Central memory CD4-positive, alpha-beta T cell (primary cell): ENCODE results near the gene ARHGAP32.
"Not testable (repeated sequence)": the region's sequence is repeated elsewhere in the genome, so short reads cannot be mapped to it uniquely, and the experiment has no call there.

Experiments
- DNase-seq: peaks from one replicate; pipeline ENCODE4 v3.0.0; 2022

The ARHGAP32 gene

GRCh38 chr11:129195682-129196081 is 3.6 kb upstream of the ARHGAP32 start:
- DNase-seq: no peak

- DNase-seq: no peak
Measured at GRCh38 chr11:129191649-129192048, 476 bp downstream of the ARHGAP32 start.

- DNase-seq: no peak
Measured at GRCh38 chr11:129190087-129190486, 2.0 kb downstream of the ARHGAP32 start.

GRCh38 chr11:129189646-129190045 is 2.5 kb downstream of the ARHGAP32 start:
- DNase-seq: no peak

GRCh38 chr11:129185082-129185481 is 7.0 kb downstream of the ARHGAP32 start:
- DNase-seq: not testable (repeated sequence)

- DNase-seq: no peak
Measured at GRCh38 chr11:129184581-129184980, 7.5 kb downstream of the ARHGAP32 start.

GRCh38 chr11:129167315-129167714 is 24.8 kb downstream of the ARHGAP32 start:
- DNase-seq: no peak

GRCh38 chr11:129163714-129164164 is 28.4 kb downstream of the ARHGAP32 start:
- DNase-seq: no peak

- DNase-seq: not testable (repeated sequence)
Measured at GRCh38 chr11:129157080-129157479, 35.0 kb downstream of the ARHGAP32 start.

- DNase-seq: no peak
Measured at GRCh38 chr11:129155745-129156144, 36.4 kb downstream of the ARHGAP32 start.

GRCh38 chr11:129148487-129148886 is 43.6 kb downstream of the ARHGAP32 start:
- no peak for DNase-seq

- no peak for DNase-seq
Measured at GRCh38 chr11:129146191-129146590, 45.9 kb downstream of the ARHGAP32 start.

GRCh38 chr11:129145276-129145675 is 46.8 kb downstream of the ARHGAP32 start:
- DNase-seq: no peak

- DNase-seq: no peak
Measured at GRCh38 chr11:129144256-129144655, 47.9 kb downstream of the ARHGAP32 start.

- DNase-seq: no peak
Measured at GRCh38 chr11:129143335-129143734, 48.8 kb downstream of the ARHGAP32 start.

GRCh38 chr11:129141748-129142523 is 50.2 kb downstream of the ARHGAP32 start:
- no peak for DNase-seq

GRCh38 chr11:129131316-129131715 is 60.8 kb downstream of the ARHGAP32 start:
- no peak for DNase-seq

GRCh38 chr11:129128881-129129620 is 63.1 kb downstream of the ARHGAP32 start:
- not testable (repeated sequence) for DNase-seq

GRCh38 chr11:129119036-129119435 is 73.1 kb downstream of the ARHGAP32 start:
- no peak for DNase-seq

GRCh38 chr11:129117595-129118350 is 74.4 kb downstream of the ARHGAP32 start:
- peak; percentile 42 for DNase-seq

- no peak for DNase-seq
Measured at GRCh38 chr11:129115652-129116586, 76.2 kb downstream of the ARHGAP32 start.

- DNase-seq: no peak
Measured at GRCh38 chr11:129109701-129110100, 82.4 kb downstream of the ARHGAP32 start.
